Memory B cell (primary cell): ENCODE results near the gene VAV3.

Experiments
- ATAC-seq: fragments of 150-1000 bp; cut with Tn5 transposase; 2 replicates; pipeline ENCODE4 v1.10.0; 2021; ENCODE audit warnings: low read depth, mild to moderate bottlenecking, moderate library complexity
- DNase-seq, 2 donors: peaks; one replicate each; pipeline ENCODE4 v3.0.0; 2022; ENCODE audit warnings: low spot score in 2 of 2
- H3K27ac Mint-ChIP-seq: one replicate; pipeline ENCODE4 v1.8.0; 2022; ENCODE audit warnings: mild to moderate bottlenecking, moderate library complexity, mixed read lengths
- H3K27me3 Mint-ChIP-seq: one replicate; pipeline ENCODE4 v1.8.0; 2022; ENCODE audit warnings: mixed read lengths
- H3K36me3 Mint-ChIP-seq: one replicate; pipeline ENCODE4 v1.8.0; 2022; ENCODE audit warnings: mild to moderate bottlenecking, mixed read lengths
- H3K4me1 Mint-ChIP-seq: one replicate; pipeline ENCODE4 v1.8.0; 2022; ENCODE audit warnings: mixed read lengths
- H3K4me3 Mint-ChIP-seq: one replicate; pipeline ENCODE4 v1.8.0; 2022; ENCODE audit warnings: mild to moderate bottlenecking, moderate library complexity, mixed read lengths
- H3K9me3 Mint-ChIP-seq: one replicate; pipeline ENCODE4 v1.8.0; 2022; ENCODE audit warnings: mixed read lengths

The VAV3 gene

GRCh38 chr1:107991371-107992066, 26.5 kb upstream of the VAV3 start:
- Mint-ChIP-seq H3K9me3 (no peaks in the 10 kb centered on the region), H3K27ac (no peak overlapping the region), H3K36me3 (peaks cover 4% of the 10 kb centered on the region), H3K4me1 (peaks cover 2% of the 10 kb centered on the region), H3K4me3 (no peak overlapping the region), H3K27me3 (no peaks in the 10 kb centered on the region)
- no peak for DNase-seq
- ATAC-seq: no peak

DNA sequence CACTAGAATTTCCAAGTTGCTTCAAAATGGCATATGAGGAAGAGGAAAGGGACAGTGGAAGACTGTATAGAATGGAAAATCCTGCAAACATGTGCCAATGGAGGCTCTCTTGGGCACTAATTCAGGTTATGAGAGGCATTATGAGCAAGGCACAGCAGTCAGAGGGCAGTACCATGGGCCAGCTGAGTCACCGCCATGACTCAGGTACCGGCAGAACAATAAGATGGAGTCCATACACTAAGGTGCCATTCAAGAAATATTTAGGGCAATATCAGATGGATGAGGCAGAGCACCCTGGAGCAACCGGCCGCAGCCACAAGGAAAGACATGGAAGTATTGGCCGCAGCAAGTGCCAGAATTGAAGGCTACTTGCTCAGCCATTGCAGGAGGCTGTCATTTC, 25.6 kb upstream of the VAV3 start:
- H3K4me3 Mint-ChIP-seq: no peak overlapping the region
- H3K9me3 Mint-ChIP-seq: no peaks in the 10 kb centered on the region
- ATAC-seq (no peak), DNase-seq (no peak)
- H3K27ac Mint-ChIP-seq: no peak overlapping the region
- H3K27me3 Mint-ChIP-seq: no peaks in the 10 kb centered on the region
- H3K36me3 Mint-ChIP-seq: peaks cover 4% of the 10 kb centered on the region
- H3K4me1 Mint-ChIP-seq: peaks cover 2% of the 10 kb centered on the region

DNA sequence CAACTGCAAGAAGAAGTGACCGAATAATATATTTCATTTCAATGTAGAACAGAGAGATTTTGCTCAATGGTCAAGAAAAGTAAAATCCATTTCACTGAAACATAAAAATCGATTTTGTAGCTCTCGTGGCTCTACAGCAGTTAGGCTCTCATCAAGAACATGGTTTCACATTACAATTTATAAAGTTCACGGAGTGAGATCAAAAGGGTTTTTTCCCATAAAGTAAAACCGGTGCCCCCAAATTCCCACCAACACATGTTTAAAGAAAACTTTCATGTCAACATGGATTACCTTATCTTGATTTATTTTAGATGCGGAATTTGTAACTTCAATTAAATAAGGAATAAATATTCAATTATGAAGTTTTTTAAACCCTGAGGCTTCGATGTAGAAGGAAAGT, 16.3 kb upstream of the VAV3 start:
- no peak overlapping the region for H3K4me3 Mint-ChIP-seq
- H3K27me3 Mint-ChIP-seq: no peaks in the 10 kb centered on the region
- no peaks in the 10 kb centered on the region for H3K36me3 Mint-ChIP-seq
- DNase-seq (no peak), ATAC-seq (no peak)
- peaks cover 8% of the 10 kb centered on the region for H3K4me1 Mint-ChIP-seq
- no peaks in the 10 kb centered on the region for H3K9me3 Mint-ChIP-seq
- no peak overlapping the region for H3K27ac Mint-ChIP-seq

DNA sequence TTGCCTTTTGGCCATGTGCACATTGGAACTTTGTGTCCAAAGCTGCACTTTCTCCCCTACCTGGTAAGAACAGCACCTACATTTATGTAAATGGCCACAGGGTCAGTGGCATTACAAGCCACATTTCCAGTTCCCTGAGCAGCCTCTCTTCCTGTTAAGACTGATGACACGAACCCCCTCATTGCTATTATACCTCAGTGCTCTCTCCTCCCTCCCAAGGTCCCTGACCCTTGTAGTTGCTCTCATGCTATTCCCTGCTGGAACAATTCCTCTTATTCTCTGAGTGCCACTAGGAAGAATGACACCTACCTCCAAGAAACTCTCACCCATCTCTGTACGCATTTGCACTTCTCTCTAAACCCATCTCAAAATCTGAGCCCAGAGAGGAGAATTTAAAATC, 14.9 kb upstream of the VAV3 start:
- Mint-ChIP-seq H3K27ac (no peak overlapping the region), H3K27me3 (no peaks in the 10 kb centered on the region), H3K36me3 (no peaks in the 10 kb centered on the region), H3K9me3 (no peaks in the 10 kb centered on the region), H3K4me3 (no peak overlapping the region), H3K4me1 (peaks cover 8% of the 10 kb centered on the region)
- no peak for ATAC-seq
- no peak for DNase-seq

GRCh38 chr1:107979088-107979487, 14.1 kb upstream of the VAV3 start:
- Mint-ChIP-seq H3K4me1 (peaks cover 8% of the 10 kb centered on the region), H3K36me3 (no peaks in the 10 kb centered on the region), H3K27me3 (no peaks in the 10 kb centered on the region), H3K4me3 (no peak overlapping the region), H3K27ac (no peak overlapping the region), H3K9me3 (no peaks in the 10 kb centered on the region)
- no peak for ATAC-seq
- no peak for DNase-seq

GRCh38 chr1:107976836-107977235, 11.9 kb upstream of the VAV3 start:
- Mint-ChIP-seq H3K9me3 (no peaks in the 10 kb centered on the region), H3K4me1 (peaks cover 8% of the 10 kb centered on the region), H3K36me3 (no peaks in the 10 kb centered on the region), H3K27ac (no peak overlapping the region), H3K4me3 (no peak overlapping the region), H3K27me3 (no peaks in the 10 kb centered on the region)
- DNase-seq (no peak), ATAC-seq (no peak)

- peaks cover 10% of the 10 kb centered on the region for H3K4me1 Mint-ChIP-seq
- DNase-seq (no peak), ATAC-seq (no peak)
- H3K27me3 Mint-ChIP-seq: no peaks in the 10 kb centered on the region
- no peak overlapping the region for H3K4me3 Mint-ChIP-seq
- no peaks in the 10 kb centered on the region for H3K36me3 Mint-ChIP-seq
- no peaks in the 10 kb centered on the region for H3K9me3 Mint-ChIP-seq
- no peak overlapping the region for H3K27ac Mint-ChIP-seq
Observed at GRCh38 chr1:107976431-107976830, 11.5 kb upstream of the VAV3 start.

DNA sequence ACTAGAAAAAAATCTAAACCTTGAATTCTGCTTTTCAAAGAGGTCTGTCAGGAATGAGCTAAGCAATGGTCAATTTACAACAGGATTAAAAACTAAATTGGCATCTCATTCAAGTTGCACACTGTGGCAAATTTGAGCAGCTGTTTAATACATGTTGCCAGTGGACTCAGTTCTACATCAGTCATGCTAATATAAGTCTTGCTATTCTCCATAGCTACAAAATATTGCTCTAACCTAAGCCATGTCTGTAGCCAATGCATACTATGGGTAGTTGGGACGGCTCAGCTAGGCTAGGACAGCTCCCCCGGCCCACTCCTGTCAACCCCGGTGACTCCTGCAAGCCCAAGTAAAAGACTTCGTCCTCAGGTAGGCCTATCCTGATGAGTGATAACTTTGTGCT, 10.9 kb upstream of the VAV3 start:
- H3K4me1 Mint-ChIP-seq: peaks cover 10% of the 10 kb centered on the region
- no peak for DNase-seq
- no peak for ATAC-seq
- H3K4me3 Mint-ChIP-seq: no peak overlapping the region
- H3K27ac Mint-ChIP-seq: no peak overlapping the region
- no peaks in the 10 kb centered on the region for H3K36me3 Mint-ChIP-seq
- no peaks in the 10 kb centered on the region for H3K27me3 Mint-ChIP-seq
- H3K9me3 Mint-ChIP-seq: no peaks in the 10 kb centered on the region

DNA sequence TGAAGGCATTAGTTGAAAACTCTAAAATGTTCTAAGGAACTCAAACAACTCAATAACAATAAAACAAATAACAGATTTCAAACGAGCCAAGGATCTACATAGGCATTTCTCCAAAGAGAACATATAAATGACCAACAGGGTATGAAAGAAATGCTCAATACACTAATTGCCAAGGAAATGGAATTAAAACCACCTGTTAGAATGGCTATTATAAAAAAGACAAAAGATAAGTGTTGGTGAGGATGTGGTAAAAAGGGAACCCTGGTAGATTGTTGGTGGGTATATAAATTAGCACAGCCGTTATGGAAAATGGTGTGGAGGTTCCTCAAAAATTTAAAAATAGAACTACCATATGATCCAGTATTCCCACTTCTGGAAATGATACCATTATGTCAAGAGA, 9.1 kb upstream of the VAV3 start:
- H3K4me3 Mint-ChIP-seq: no peak overlapping the region
- DNase-seq (no peak), ATAC-seq (no peak)
- no peaks in the 10 kb centered on the region for H3K27me3 Mint-ChIP-seq
- no peaks in the 10 kb centered on the region for H3K36me3 Mint-ChIP-seq
- no peaks in the 10 kb centered on the region for H3K9me3 Mint-ChIP-seq
- H3K4me1 Mint-ChIP-seq: peaks cover 7% of the 10 kb centered on the region
- H3K27ac Mint-ChIP-seq: no peak overlapping the region

DNA sequence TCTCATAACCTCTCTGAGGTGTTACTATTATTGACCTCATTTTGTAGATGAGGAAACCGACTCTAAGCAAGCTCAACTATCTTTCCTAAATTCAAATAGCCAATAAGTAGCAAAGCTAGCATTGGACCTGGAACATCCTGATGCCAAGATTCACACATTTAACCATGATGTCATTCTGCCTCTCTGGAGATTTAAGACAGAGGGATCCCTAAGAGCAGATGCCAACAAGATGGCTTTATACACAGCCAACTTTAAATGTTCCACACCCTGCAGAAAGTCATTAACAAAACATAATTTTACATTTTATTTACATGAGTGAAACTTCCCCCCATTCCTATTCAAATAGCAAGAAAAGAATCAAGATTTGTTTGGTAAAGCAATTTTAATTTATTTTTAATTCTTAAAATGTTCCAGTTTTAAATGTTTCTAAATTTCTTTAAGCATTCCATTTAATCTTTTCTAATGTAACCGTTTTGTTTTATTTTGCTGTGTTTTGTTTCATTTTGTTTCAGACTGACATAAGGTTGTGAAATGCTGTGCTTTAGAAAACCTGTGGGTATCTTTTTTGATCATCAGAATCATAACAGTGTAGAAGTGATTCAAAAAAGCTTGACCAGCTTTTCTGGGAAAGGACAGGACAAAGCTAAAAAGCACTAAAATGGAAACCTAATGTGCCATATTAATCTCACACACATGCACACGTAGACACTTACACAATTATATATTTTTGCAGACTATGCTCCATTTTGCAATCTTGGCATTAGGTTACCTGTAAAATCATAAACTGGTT, 7.6 kb upstream of the VAV3 start:
- no peak for ATAC-seq
- Mint-ChIP-seq H3K4me1 (peaks cover 5% of the 10 kb centered on the region), H3K36me3 (no peaks in the 10 kb centered on the region), H3K9me3 (no peaks in the 10 kb centered on the region), H3K27me3 (no peaks in the 10 kb centered on the region), H3K4me3 (no peak overlapping the region), H3K27ac (no peak overlapping the region)
- no peak for DNase-seq

GRCh38 chr1:107966550-107966949, 1.6 kb upstream of the VAV3 start:
- Mint-ChIP-seq H3K4me3 (peak overlapping the region; percentile 22), H3K36me3 (no peaks in the 10 kb centered on the region), H3K9me3 (no peaks in the 10 kb centered on the region), H3K27ac (no peak overlapping the region), H3K27me3 (no peaks in the 10 kb centered on the region), H3K4me1 (peaks cover 12% of the 10 kb centered on the region)
- DNase-seq (no peak), ATAC-seq (no peak)

GRCh38 chr1:107964336-107965109, 457 bp downstream of the VAV3 start:
- Mint-ChIP-seq H3K9me3 (no peaks in the 10 kb centered on the region), H3K4me1 (peaks cover 20% of the 10 kb centered on the region), H3K27ac (peak overlapping the region; percentile 97), H3K36me3 (peaks cover 4% of the 10 kb centered on the region), H3K4me3 (peak overlapping the region; percentile 97), H3K27me3 (no peaks in the 10 kb centered on the region)
- DNase-seq: peak; percentile 16 to 56
- ATAC-seq: peak; percentile 19

DNA sequence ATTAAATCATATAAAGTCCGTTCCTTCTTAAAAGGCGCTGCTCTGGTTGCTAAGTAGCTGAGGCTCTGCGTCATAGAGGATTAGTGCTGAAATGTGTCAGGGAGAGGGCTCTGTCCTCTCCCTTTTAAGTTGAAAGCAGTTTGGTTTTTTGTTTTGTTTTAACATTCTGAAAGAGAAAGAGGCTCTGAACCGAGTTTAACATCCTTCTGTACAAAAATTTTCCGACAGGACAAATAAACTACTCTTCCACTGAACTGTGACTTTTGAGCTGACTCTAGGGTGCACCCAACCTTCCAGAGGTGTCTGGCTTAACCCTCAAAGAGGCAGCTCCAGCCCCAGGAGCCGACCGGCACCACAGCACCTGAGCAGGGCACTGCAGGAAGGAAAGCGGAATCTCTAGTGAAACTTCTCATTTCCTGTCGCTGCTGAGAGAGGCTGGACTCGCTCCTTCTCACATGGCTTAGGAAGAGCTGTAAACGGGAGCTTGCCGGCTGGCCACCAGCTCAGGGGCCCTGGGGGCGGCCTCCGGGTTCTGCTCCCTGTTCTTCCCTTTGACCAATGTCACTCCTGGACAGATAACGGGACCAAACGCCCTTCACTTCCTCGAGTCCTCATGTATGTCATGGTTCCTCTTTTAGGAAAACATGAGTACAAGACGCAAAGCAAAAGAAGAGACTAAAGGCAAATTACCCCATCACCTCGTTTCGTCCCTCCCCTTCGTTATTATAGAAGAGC, 1.2 kb downstream of the VAV3 start:
- peak; percentile 58 for ATAC-seq
- no peaks in the 10 kb centered on the region for H3K27me3 Mint-ChIP-seq
- peaks cover 24% of the 10 kb centered on the region for H3K4me1 Mint-ChIP-seq
- H3K36me3 Mint-ChIP-seq: peaks cover 6% of the 10 kb centered on the region
- H3K9me3 Mint-ChIP-seq: no peaks in the 10 kb centered on the region
- peak; percentile 51 to 57 for DNase-seq
- H3K4me3 Mint-ChIP-seq: peak overlapping the region; percentile 97
- H3K27ac Mint-ChIP-seq: peak overlapping the region; percentile 97

GRCh38 chr1:107963008-107963407, 2.0 kb downstream of the VAV3 start:
- peak overlapping the region; percentile 97 for H3K27ac Mint-ChIP-seq
- no peaks in the 10 kb centered on the region for H3K27me3 Mint-ChIP-seq
- peak overlapping the region; percentile 97 for H3K4me3 Mint-ChIP-seq
- H3K9me3 Mint-ChIP-seq: no peaks in the 10 kb centered on the region
- H3K4me1 Mint-ChIP-seq: peaks cover 21% of the 10 kb centered on the region
- ATAC-seq (no peak), DNase-seq (no peak)
- peaks cover 6% of the 10 kb centered on the region for H3K36me3 Mint-ChIP-seq
